H1 (cell line): ENCODE results near the gene CGRRF1. TPM values are rescaled to one million over a fixed set of nuclear protein-coding genes. Genes with fewer than 3 reads are reported as not detected.

Experiments
- CTCF ChIA-PET: fragments of 300-600 bp; sonication (Branson Sonifier 250); formaldehyde crosslinking; loops from one replicate; lab custom pipeline; 2021; ENCODE audit not compliant: partially characterized antibody; lab: Charles Lee
- POLR2A ChIA-PET: fragments of 300-600 bp; sonication (Branson Sonifier 250); formaldehyde crosslinking; loops from one replicate; lab custom pipeline; 2021; ENCODE audit warnings: inconsistent platforms; ENCODE audit not compliant: partially characterized antibody; lab: Charles Lee
- DNase-seq, 2 experiments: peaks; one replicate each; pipeline versions ENCODE4 v3.0.0 to v3.0.0-alpha.2; 2010 to 2022; ENCODE audit warnings: low spot score in 2 of 2, low read depth in 1 of 2, mixed read lengths in 1 of 2
- FAIRE-seq: peaks from 2 replicates; lab custom pipeline; 2011; peaks lifted over from hg19 to GRCh38; lab: Jason Lieb, UNC
- H2AFZ ChIP-seq: 2 replicates; pipeline ENCODE4 v1.8.1; 2012; ENCODE audit warnings: low read length, inconsistent platforms
- H2AK5ac ChIP-seq: 2 replicates; pipeline ENCODE4 v1.6.1; 2013; ENCODE audit warnings: low read depth, low read length
- H2BK120ac ChIP-seq: replicated peaks from 2 replicates; pipeline ENCODE3; 2013; ENCODE audit warnings: low read depth, low read length, inconsistent platforms
- H2BK12ac ChIP-seq: 2 replicates; pipeline ENCODE4 v1.6.1; 2013; ENCODE audit warnings: low read depth, low read length
- H2BK15ac ChIP-seq: 2 replicates; pipeline ENCODE4 v1.6.1; 2013; ENCODE audit warnings: low read length
- H2BK20ac ChIP-seq: 2 replicates; pipeline ENCODE4 v1.6.1; 2013; ENCODE audit warnings: low read length
- H2BK5ac ChIP-seq: 2 replicates; pipeline ENCODE4 v1.6.1; 2013; ENCODE audit warnings: low read depth, low read length
- H3K14ac ChIP-seq: 2 replicates; pipeline ENCODE4 v1.6.1; 2013; ENCODE audit warnings: inconsistent platforms; ENCODE audit not compliant: insufficient read length
- H3K18ac ChIP-seq: 2 replicates; pipeline ENCODE4 v1.6.1; 2013; ENCODE audit warnings: low read length; ENCODE audit errors: extremely low read depth
- H3K23ac ChIP-seq: 2 replicates; pipeline ENCODE4 v1.6.1; 2013; ENCODE audit warnings: inconsistent platforms; ENCODE audit not compliant: insufficient read length
- H3K23me2 ChIP-seq: 2 replicates; pipeline ENCODE4 v1.6.1; 2013; ENCODE audit warnings: low read depth, low read length
- H3K27ac ChIP-seq: 2 replicates; pipeline ENCODE4 v1.6.1; 2011; ENCODE audit warnings: low read depth, low read length, inconsistent platforms
- H3K27me3 ChIP-seq, 4 experiments: replicated peaks in 1 of 4; 1 replicate in 1 of 4; 2 replicates in 3 of 4; pipeline versions ENCODE4 v1.6.1 to v1.8.1; 2011 to 2013; ENCODE audit warnings: low read length in 3 of 4, mild to moderate bottlenecking in 3 of 4, inconsistent platforms in 2 of 4, mixed read lengths in 2 of 4, moderate library complexity in 1 of 4; ENCODE audit not compliant: control insufficient read depth in 3 of 4, insufficient read depth in 3 of 4; ENCODE audit errors: extremely low read depth in 1 of 4
- H3K36me3 ChIP-seq, 4 experiments: 2 replicates each; pipeline versions ENCODE4 v1.6.1 to v1.8.1; 2011 to 2013; ENCODE audit warnings: mild to moderate bottlenecking in 4 of 4, low read length in 3 of 4, moderate library complexity in 2 of 4, control low read depth in 1 of 4, inconsistent platforms in 1 of 4; ENCODE audit not compliant: insufficient read depth in 4 of 4, control insufficient read depth in 2 of 4
- H3K4ac ChIP-seq: replicated peaks from 2 replicates; pipeline ENCODE3; 2013; ENCODE audit warnings: low read length, low read depth, mixed read lengths, inconsistent platforms; ENCODE audit not compliant: insufficient read length
- H3K4me1 ChIP-seq, 4 experiments: replicated peaks in 1 of 4; 1 replicate in 1 of 4; 2 replicates in 3 of 4; pipeline versions ENCODE4 v1.6.1 to v1.8.1; 2011 to 2013; ENCODE audit warnings: low read length in 3 of 4, inconsistent platforms in 2 of 4, mixed read lengths in 1 of 4; ENCODE audit not compliant: insufficient read depth in 4 of 4, control insufficient read depth in 3 of 4
- H3K4me2 ChIP-seq, 2 experiments: 2 replicates each; pipeline versions ENCODE4 v1.6.1 to v1.8.1; 2011 to 2013; ENCODE audit warnings: low read depth in 2 of 2, low read length in 2 of 2, control low read depth in 1 of 2, inconsistent platforms in 1 of 2, mild to moderate bottlenecking in 1 of 2; ENCODE audit not compliant: insufficient read depth in 1 of 2
- H3K4me3 ChIP-seq, 4 experiments: fragments of 200-600, 300-600 bp in 1 of 4; sonication (generic), shearing (Covaris generic), sonication (Bioruptor Twin) in 1 of 4; 2 replicates each; pipeline versions ENCODE4 v1.5.1 to v1.8.1; 2011 to 2016; ENCODE audit warnings: low read length in 4 of 4, low read depth in 3 of 4, control low read depth in 2 of 4, inconsistent platforms in 2 of 4, mild to moderate bottlenecking in 2 of 4, mixed read lengths in 1 of 4, moderate library complexity in 1 of 4; ENCODE audit not compliant: insufficient read depth in 2 of 4; ENCODE audit errors: extremely low read depth in 1 of 4
- H3K56ac ChIP-seq: replicated peaks from 2 replicates; pipeline ENCODE3; 2013; ENCODE audit warnings: low read depth, mild to moderate bottlenecking, mixed read lengths, low read length, inconsistent platforms; ENCODE audit not compliant: insufficient read length
- H3K79me1 ChIP-seq: 2 replicates; pipeline ENCODE4 v1.6.1; 2013; ENCODE audit warnings: low read depth, low read length, control low read depth
- H3K79me2 ChIP-seq, 2 experiments: 2 replicates each; pipeline versions ENCODE4 v1.6.1 to v1.8.1; 2012 to 2013; ENCODE audit warnings: low read length in 2 of 2, mild to moderate bottlenecking in 2 of 2, inconsistent platforms in 1 of 2; ENCODE audit not compliant: insufficient read depth in 2 of 2, control insufficient read depth in 1 of 2
- H3K9ac ChIP-seq, 4 experiments: replicated peaks in 1 of 4; 1 replicate in 1 of 4; 2 replicates in 3 of 4; pipeline versions ENCODE4 v1.6.1 to v1.8.1; 2011 to 2013; ENCODE audit warnings: low read depth in 3 of 4, low read length in 3 of 4, control low read depth in 2 of 4, mild to moderate bottlenecking in 2 of 4, moderate library complexity in 2 of 4, inconsistent platforms in 1 of 4; ENCODE audit errors: extremely low read depth in 1 of 4
- H3K9me3 ChIP-seq, 2 experiments: 2 replicates each; pipeline versions ENCODE4 v1.6.1 to v1.8.1; 2012 to 2013; ENCODE audit warnings: mild to moderate bottlenecking in 2 of 2, moderate library complexity in 2 of 2, control low read depth in 1 of 2, inconsistent platforms in 1 of 2, low read depth in 1 of 2, low read length in 1 of 2, mixed read lengths in 1 of 2; ENCODE audit not compliant: insufficient read depth in 2 of 2
- H4K20me1 ChIP-seq, 2 experiments: replicated peaks in 1 of 2; 2 replicates each; pipeline versions ENCODE3 to v1.8.1; 2011 to 2013; ENCODE audit warnings: inconsistent platforms in 2 of 2, low read length in 2 of 2, mild to moderate bottlenecking in 1 of 2; ENCODE audit not compliant: insufficient read depth in 2 of 2, control insufficient read depth in 1 of 2
- H4K5ac ChIP-seq: 2 replicates; pipeline ENCODE4 v1.6.1; 2013; ENCODE audit warnings: low read length, low read depth, mixed read lengths, inconsistent platforms; ENCODE audit not compliant: insufficient read length
- H4K8ac ChIP-seq: 2 replicates; pipeline ENCODE4 v1.8.0; 2013; ENCODE audit warnings: mild to moderate bottlenecking, moderate library complexity, low read length, inconsistent platforms; ENCODE audit not compliant: insufficient read depth; ENCODE audit errors: extremely low read depth
- H4K91ac ChIP-seq: replicated peaks from 2 replicates; pipeline ENCODE3; 2013; ENCODE audit warnings: low read length, mixed read lengths, inconsistent platforms; ENCODE audit not compliant: insufficient read length
- CHD1 ChIP-seq: IDR thresholded peaks from 2 replicates; pipeline ENCODE4 v1.6.1; 2012; ENCODE audit warnings: low read depth, low read length, improper control_type of control experiment
- EP300 ChIP-seq, 2 experiments: IDR thresholded peaks; 1 replicate in 1 of 2; 2 replicates in 1 of 2; pipeline ENCODE4 v1.6.1; 2011 to 2012; ENCODE audit warnings: low read depth in 2 of 2, low read length in 2 of 2, mild to moderate bottlenecking in 2 of 2, borderline replicate concordance in 1 of 2, inconsistent platforms in 1 of 2, moderate library complexity in 1 of 2
- GTF2F1 ChIP-seq: IDR thresholded peaks from 2 replicates; pipeline ENCODE4 v1.6.1; 2012; ENCODE audit warnings: low read depth, low read length, improper control_type of control experiment, borderline replicate concordance
- HDAC2 ChIP-seq, 2 experiments: fragments of 300-600 bp in 1 of 2; sonication (generic) in 1 of 2; IDR thresholded peaks; 2 replicates each; pipeline ENCODE4 v1.6.1; 2011 to 2012; ENCODE audit warnings: low read depth in 2 of 2, low read length in 2 of 2, mild to moderate bottlenecking in 2 of 2, moderate library complexity in 2 of 2, borderline replicate concordance in 1 of 2, inconsistent platforms in 1 of 2
- HDAC6 ChIP-seq: IDR thresholded peaks from one replicate; pipeline ENCODE4 v1.7.1; 2012; ENCODE audit warnings: low read depth, mild to moderate bottlenecking, inconsistent platforms, low read length, moderate library complexity
- POLR2A ChIP-seq, 2 experiments: IDR thresholded peaks; 1 replicate in 1 of 2; 2 replicates in 1 of 2; pipeline ENCODE4 v1.6.1; 2011; ENCODE audit warnings: low read depth in 2 of 2, low read length in 2 of 2, mild to moderate bottlenecking in 2 of 2; ENCODE audit errors: control extremely low read depth in 1 of 2
- RFX5 ChIP-seq: IDR thresholded peaks from 2 replicates; pipeline ENCODE4 v1.6.1; 2011; ENCODE audit warnings: low read depth, low read length, improper control_type of control experiment, borderline replicate concordance
- SUZ12 ChIP-seq: fragments of 200-600 bp; sonication (generic); IDR thresholded peaks from 2 replicates; pipeline ENCODE4 v1.6.1; 2012; ENCODE audit warnings: mild to moderate bottlenecking, inconsistent platforms, low read length, moderate library complexity, mixed read lengths
- WGBS, 2 experiments: shearing (Covaris generic) in 1 of 2; methylation state at CpG; one replicate each; pipeline versions ENCODE4 v1.1.6 to v1.1.7; 2013 to 2015; ENCODE audit warnings: low lambda C conversion rate in 2 of 2, mixed read lengths in 2 of 2, inconsistent platforms in 1 of 2, low coverage in 1 of 2, missing lambda C conversion rate in 1 of 2; ENCODE audit not compliant: insufficient replicate concordance in 2 of 2, insufficient coverage in 1 of 2, insufficient read length in 1 of 2; ENCODE audit errors: extremely low coverage in 1 of 2, missing lambda C conversion rate in 1 of 2; 5-methylcytosine and 5-hydroxymethylcytosine counted together
- polyA plus RNA-seq, 7 experiments: library from polyadenylated mRNA; depleted of rRNA in 3 of 7; stranded (reverse) in 5 of 7; unstranded in 2 of 7; fragments of >200 nt in 5 of 7; fragments of 200-250 nt in 2 of 7; gene quantifications; 1 replicate in 5 of 7; 2 replicates in 1 of 7; 4 replicates in 1 of 7; pipeline versions ENCODE4 v1.2.1 to v1.2.3, GENCODE V29; 2011 to 2013; ENCODE audit warnings: missing spikeins in 2 of 7, mixed read lengths in 2 of 7
- total RNA-seq: library from RNA; stranded (reverse); fragmentation: NEBNext Ultra II Directional; extraction: Animal tissue kit (Norgen Biotek cat#: 25700); gene quantifications from 2 replicates; pipeline ENCODE4 v1.2.1, GENCODE V29; 2021

Gene CGRRF1
- total and polyA plus RNA-seq, 2 of the 8 experiments (the other 6 are each of a cell fraction or from before 2014, with no cell fraction given), result 7.4 to 20.2 TPM

DNA sequence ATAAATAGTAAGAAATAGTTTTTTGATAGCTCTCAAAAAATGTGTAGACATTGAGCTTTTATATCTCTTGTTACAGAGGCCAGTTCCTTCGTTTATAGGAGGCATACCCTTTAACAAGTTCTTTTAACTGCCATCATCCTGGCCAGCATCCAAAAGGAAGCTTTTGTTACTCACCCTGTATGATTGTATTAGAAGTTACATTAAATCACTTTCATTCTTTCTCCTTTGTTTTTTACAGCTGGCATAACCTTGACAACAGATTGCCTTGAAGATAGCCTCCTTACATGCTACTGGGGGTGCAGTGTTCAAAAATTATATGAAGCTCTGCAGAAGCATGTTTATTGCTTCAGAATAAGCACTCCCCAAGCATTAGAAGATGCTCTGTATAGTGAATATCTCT lies 20.1 kb downstream of the CGRRF1 start:
- peaks cover 0 to 3% (median 0%) of the 10 kb centered on the region in 4 experiments; a peak in 1 of 7 replicates for H3K4me1 ChIP-seq
- no peaks in the 10 kb centered on the region for H4K20me1 ChIP-seq
- POLR2A ChIA-PET, result interaction anchor here (0.7 kb wide), 1 partner anchor 19 kb away, joined by 3 read pairs; no protein-coding TSS in a partner anchor
- H4K5ac ChIP-seq, result no peak overlapping the region
- TF ChIP-seq HDAC2 (IDR thresholded peaks at IDR 0.05; ENCODE audit: borderline replicate concordance in 1 of 2, low read depth in 2 of 2, low read length in 2 of 2) (no peak), HDAC6 (no peak), EP300 (IDR thresholded peaks at IDR 0.05; ENCODE audit: borderline replicate concordance in 1 of 2, low read depth in 2 of 2, low read length in 2 of 2) (no peak), CHD1 (no peak), SUZ12 (no peak), POLR2A (IDR thresholded peaks at IDR 0.05; ENCODE audit: control extremely low read depth in 1 of 2, low read depth in 2 of 2, low read length in 2 of 2) (no peak), RFX5 (no peak), GTF2F1 (no peak)
- no peak overlapping the region for H2AFZ ChIP-seq
- H3K9me3 ChIP-seq, result no peaks in the 10 kb centered on the region
- H2BK12ac ChIP-seq, result no peak overlapping the region
- H4K8ac ChIP-seq, result no peak overlapping the region
- H3K79me2 ChIP-seq, result no peaks in the 10 kb centered on the region
- no peaks in the 10 kb centered on the region for H3K23me2 ChIP-seq
- no peak overlapping the region for H4K91ac ChIP-seq
- no peak for DNase-seq
- no peak overlapping the region for H2BK20ac ChIP-seq
- H3K27ac ChIP-seq, result no peak overlapping the region
- no peak overlapping the region for H3K4ac ChIP-seq
- H2AK5ac ChIP-seq, result no peak overlapping the region
- H3K56ac ChIP-seq, result no peak overlapping the region
- no peak overlapping the region for H3K18ac ChIP-seq
- H2BK120ac ChIP-seq, result no peak overlapping the region
- FAIRE-seq, result no peak
- 63% methylated on average over 1 of the region's 1 CpG; no CpG with 5 or more reads in 1 of the 2 experiments for WGBS, 2 experiments
- H3K9ac ChIP-seq, result no peak overlapping the region
- no peak overlapping the region for H3K4me3 ChIP-seq
- no peak overlapping the region for H2BK5ac ChIP-seq
- no peaks in the 10 kb centered on the region for H3K79me1 ChIP-seq
- H3K14ac ChIP-seq, result no peak overlapping the region
- no peak overlapping the region for H3K4me2 ChIP-seq
- CTCF ChIA-PET, result interaction anchor here (0.7 to 1.3 kb wide), 4 partner anchors 13 to 284 kb away, joined by 3 to 5 read pairs (median 4); no protein-coding TSS in a partner anchor
- H3K23ac ChIP-seq, result no peak overlapping the region
- H3K27me3 ChIP-seq, result no peaks in the 10 kb centered on the region
- peaks cover 0 to 11% (median 2%) of the 10 kb centered on the region in 4 experiments; a peak in 3 of 8 replicates for H3K36me3 ChIP-seq
- H2BK15ac ChIP-seq, result no peak overlapping the region
